WTC11 (cell line): ENCODE measurements around the gene GLUL. TPM values are rescaled to one million over a fixed set of nuclear protein-coding genes. Genes with fewer than 3 reads are reported as not detected.

ENCODE experiments used
- ATAC-seq: fragments of 200-7000 bp; cut with Tn5 transposase; 2 replicates; pipeline ENCODE4 v1.10.0; 2021; ENCODE audit warnings: mild to moderate bottlenecking, moderate library complexity
- CTCF ChIA-PET: fragments of 300-600 bp; sonication (Branson Sonifier 250); formaldehyde crosslinking; loops from one replicate; lab custom pipeline; 2021; ENCODE audit warnings: antibody characterized with exemption; lab: Charles Lee
- POLR2A ChIA-PET: fragments of 350-600 bp; sonication (Branson Sonifier 250); formaldehyde crosslinking; loops from one replicate; lab custom pipeline; 2021; ENCODE audit warnings: antibody characterized with exemption; lab: Charles Lee
- DNase-seq: peaks from one replicate; pipeline ENCODE4 v3.0.0; 2021; ENCODE audit warnings: low spot score
- H3K27ac Mint-ChIP-seq: 2 replicates; pipeline ENCODE4 v1.8.0; 2021; ENCODE audit warnings: mixed read lengths
- H3K27me3 Mint-ChIP-seq: 2 replicates; pipeline ENCODE4 v1.8.0; 2021; ENCODE audit warnings: low read depth, mild to moderate bottlenecking, moderate library complexity, mixed read lengths
- H3K36me3 Mint-ChIP-seq: 2 replicates; pipeline ENCODE4 v1.8.0; 2021; ENCODE audit warnings: mixed read lengths
- H3K4me1 Mint-ChIP-seq: 2 replicates; pipeline ENCODE4 v1.8.0; 2022; ENCODE audit warnings: mixed read lengths
- H3K4me3 Mint-ChIP-seq: 2 replicates; pipeline ENCODE4 v1.8.0; 2021; ENCODE audit warnings: mild to moderate bottlenecking, moderate library complexity, mixed read lengths
- H3K9me3 Mint-ChIP-seq: 2 replicates; pipeline ENCODE4 v1.8.0; 2021; ENCODE audit warnings: mixed read lengths
- ATF2 ChIP-seq: sonication (generic); formaldehyde crosslinking; IDR thresholded peaks from 2 replicates; pipeline ENCODE4 v1.8.1; 2022; ENCODE audit warnings: low read depth, missing genetic modification reagents, borderline replicate concordance
- ETV6 ChIP-seq: sonication (generic); formaldehyde crosslinking; IDR thresholded peaks from 2 replicates; pipeline ENCODE4 v1.8.1; 2022; ENCODE audit warnings: mild to moderate bottlenecking, missing genetic modification reagents
- FOXP1 ChIP-seq: sonication (generic); formaldehyde crosslinking; IDR thresholded peaks from 2 replicates; pipeline ENCODE4 v1.8.0; 2022; ENCODE audit warnings: missing genetic modification reagents, mild to moderate bottlenecking, moderate library complexity, borderline replicate concordance
- IRF2 ChIP-seq: sonication (generic); formaldehyde crosslinking; IDR thresholded peaks from 2 replicates; pipeline ENCODE4 v1.8.0; 2022; ENCODE audit warnings: low read depth, missing genetic modification reagents, borderline replicate concordance
- JUN ChIP-seq: sonication (generic); formaldehyde crosslinking; IDR thresholded peaks from 2 replicates; pipeline ENCODE4 v1.8.0; 2023; ENCODE audit warnings: mild to moderate bottlenecking, missing genetic modification reagents
- MXD4 ChIP-seq: fragments of 250-450 bp; sonication (Bioruptor Pico); IDR thresholded peaks from 2 replicates; pipeline ENCODE4 v1.8.0; 2021; ENCODE audit warnings: mild to moderate bottlenecking, moderate library complexity, borderline replicate concordance
- SMAD3 ChIP-seq: sonication (generic); formaldehyde crosslinking; IDR thresholded peaks from 2 replicates; pipeline ENCODE4 v1.8.0; 2022; ENCODE audit warnings: missing genetic modification reagents, mild to moderate bottlenecking, borderline replicate concordance
- SMAD4 ChIP-seq: sonication (generic); formaldehyde crosslinking; IDR thresholded peaks from 2 replicates; pipeline ENCODE4 v1.8.0; 2022; ENCODE audit warnings: mild to moderate bottlenecking, missing genetic modification reagents
- ZNF121 ChIP-seq: sonication (generic); formaldehyde crosslinking; IDR thresholded peaks from 2 replicates; pipeline ENCODE4 v1.8.0; 2023; ENCODE audit warnings: missing genetic modification reagents
- ZNF232 ChIP-seq: sonication (generic); formaldehyde crosslinking; IDR thresholded peaks from 2 replicates; pipeline ENCODE4 v1.8.0; 2022; ENCODE audit warnings: mild to moderate bottlenecking, missing genetic modification reagents
- total RNA-seq: library from RNA; stranded (reverse); gene quantifications from 3 replicates; pipeline ENCODE4 v1.2.3, GENCODE V29; 2021
- TF ChIP-seq, protein P1 (sequence below): sonication (generic); formaldehyde crosslinking; IDR thresholded peaks from 2 replicates; pipeline ENCODE4 v1.8.1; 2022; ENCODE audit warnings: mild to moderate bottlenecking, moderate library complexity, missing genetic modification reagents
- TF ChIP-seq, protein P2 (sequence below): sonication (generic); formaldehyde crosslinking; IDR thresholded peaks from 2 replicates; pipeline ENCODE4 v1.8.1; 2022; ENCODE audit warnings: missing genetic modification reagents, borderline replicate concordance
- TF ChIP-seq, protein P3 (sequence below): sonication (generic); formaldehyde crosslinking; conservative IDR thresholded peaks from 2 replicates; pipeline ENCODE4 v1.8.1; 2023; ENCODE audit warnings: mild to moderate bottlenecking, low read depth, missing genetic modification reagents, moderate library complexity
- TF ChIP-seq, protein P4 (sequence below): sonication (generic); formaldehyde crosslinking; IDR thresholded peaks from 2 replicates; pipeline ENCODE4 v1.8.0; 2022; ENCODE audit warnings: missing genetic modification reagents

GLUL gene
- total RNA-seq, 1 experiment from 2014 or later: 240 TPM

GRCh38 chr1:182415789-182416188 lies 24.2 kb upstream of the GLUL start (continued):
- TF ChIP-seq, protein P1, sequence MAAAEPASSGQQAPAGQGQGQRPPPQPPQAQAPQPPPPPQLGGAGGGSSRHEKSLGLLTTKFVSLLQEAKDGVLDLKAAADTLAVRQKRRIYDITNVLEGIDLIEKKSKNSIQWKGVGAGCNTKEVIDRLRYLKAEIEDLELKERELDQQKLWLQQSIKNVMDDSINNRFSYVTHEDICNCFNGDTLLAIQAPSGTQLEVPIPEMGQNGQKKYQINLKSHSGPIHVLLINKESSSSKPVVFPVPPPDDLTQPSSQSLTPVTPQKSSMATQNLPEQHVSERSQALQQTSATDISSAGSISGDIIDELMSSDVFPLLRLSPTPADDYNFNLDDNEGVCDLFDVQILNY (CRISPR knock-in tag): no peak

- ATAC-seq: no peak
- no peak for DNase-seq
- peaks cover 2% of the 10 kb centered on the region; the same call in 1 of the 2 replicates for H3K4me1 Mint-ChIP-seq
- CTCF ChIA-PET: no interaction called here
- H3K27ac Mint-ChIP-seq: no peak overlapping the region
- no peaks in the 10 kb centered on the region for H3K27me3 Mint-ChIP-seq
- TF ChIP-seq JUN (no peak), ZNF121 (CRISPR knock-in tag) (peak; percentile 62)
- POLR2A ChIA-PET: no interaction called here
- H3K9me3 Mint-ChIP-seq: peaks cover 5% of the 10 kb centered on the region; the same call in 1 of the 2 replicates
- no peak overlapping the region for H3K4me3 Mint-ChIP-seq
- no peaks in the 10 kb centered on the region for H3K36me3 Mint-ChIP-seq
These were observed 22.4 kb upstream of the GLUL start for GRCh38 chr1:182413969-182414368.

- DNase-seq (no peak), ATAC-seq (no peak)
- ChIA-PET POLR2A (no interaction called here), CTCF (no interaction called here)
- H3K4me3 Mint-ChIP-seq: no peak overlapping the region
- no peak overlapping the region for H3K27ac Mint-ChIP-seq
- no peaks in the 10 kb centered on the region for H3K36me3 Mint-ChIP-seq
- H3K27me3 Mint-ChIP-seq: no peaks in the 10 kb centered on the region
- peaks cover 6% of the 10 kb centered on the region; the same call in 1 of the 2 replicates for H3K4me1 Mint-ChIP-seq
- H3K9me3 Mint-ChIP-seq: peaks cover 5% of the 10 kb centered on the region; the same call in 1 of the 2 replicates
- TF ChIP-seq SMAD3 (no peak), FOXP1 (no peak), IRF2 (CRISPR knock-in tag) (no peak), ETV6 (CRISPR knock-in tag) (no peak), ATF2 (no peak), ZNF232 (CRISPR knock-in tag) (no peak), SMAD4 (CRISPR knock-in tag) (no peak), MXD4 (CRISPR knock-in tag) (no peak)
- TF ChIP-seq, protein P2, sequence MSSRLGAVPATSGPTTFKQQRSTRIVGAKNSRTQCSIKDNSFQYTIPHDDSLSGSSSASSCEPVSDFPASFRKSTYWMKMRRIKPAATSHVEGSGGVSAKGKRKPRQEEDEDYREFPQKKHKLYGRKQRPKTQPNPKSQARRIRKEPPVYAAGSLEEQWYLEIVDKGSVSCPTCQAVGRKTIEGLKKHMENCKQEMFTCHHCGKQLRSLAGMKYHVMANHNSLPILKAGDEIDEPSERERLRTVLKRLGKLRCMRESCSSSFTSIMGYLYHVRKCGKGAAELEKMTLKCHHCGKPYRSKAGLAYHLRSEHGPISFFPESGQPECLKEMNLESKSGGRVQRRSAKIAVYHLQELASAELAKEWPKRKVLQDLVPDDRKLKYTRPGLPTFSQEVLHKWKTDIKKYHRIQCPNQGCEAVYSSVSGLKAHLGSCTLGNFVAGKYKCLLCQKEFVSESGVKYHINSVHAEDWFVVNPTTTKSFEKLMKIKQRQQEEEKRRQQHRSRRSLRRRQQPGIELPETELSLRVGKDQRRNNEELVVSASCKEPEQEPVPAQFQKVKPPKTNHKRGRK (CRISPR knock-in tag): no peak
- TF ChIP-seq, protein P3, sequence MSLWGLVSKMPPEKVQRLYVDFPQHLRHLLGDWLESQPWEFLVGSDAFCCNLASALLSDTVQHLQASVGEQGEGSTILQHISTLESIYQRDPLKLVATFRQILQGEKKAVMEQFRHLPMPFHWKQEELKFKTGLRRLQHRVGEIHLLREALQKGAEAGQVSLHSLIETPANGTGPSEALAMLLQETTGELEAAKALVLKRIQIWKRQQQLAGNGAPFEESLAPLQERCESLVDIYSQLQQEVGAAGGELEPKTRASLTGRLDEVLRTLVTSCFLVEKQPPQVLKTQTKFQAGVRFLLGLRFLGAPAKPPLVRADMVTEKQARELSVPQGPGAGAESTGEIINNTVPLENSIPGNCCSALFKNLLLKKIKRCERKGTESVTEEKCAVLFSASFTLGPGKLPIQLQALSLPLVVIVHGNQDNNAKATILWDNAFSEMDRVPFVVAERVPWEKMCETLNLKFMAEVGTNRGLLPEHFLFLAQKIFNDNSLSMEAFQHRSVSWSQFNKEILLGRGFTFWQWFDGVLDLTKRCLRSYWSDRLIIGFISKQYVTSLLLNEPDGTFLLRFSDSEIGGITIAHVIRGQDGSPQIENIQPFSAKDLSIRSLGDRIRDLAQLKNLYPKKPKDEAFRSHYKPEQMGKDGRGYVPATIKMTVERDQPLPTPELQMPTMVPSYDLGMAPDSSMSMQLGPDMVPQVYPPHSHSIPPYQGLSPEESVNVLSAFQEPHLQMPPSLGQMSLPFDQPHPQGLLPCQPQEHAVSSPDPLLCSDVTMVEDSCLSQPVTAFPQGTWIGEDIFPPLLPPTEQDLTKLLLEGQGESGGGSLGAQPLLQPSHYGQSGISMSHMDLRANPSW (CRISPR knock-in tag): no peak
- TF ChIP-seq, protein P1 (CRISPR knock-in tag): no peak
- TF ChIP-seq, protein P4, sequence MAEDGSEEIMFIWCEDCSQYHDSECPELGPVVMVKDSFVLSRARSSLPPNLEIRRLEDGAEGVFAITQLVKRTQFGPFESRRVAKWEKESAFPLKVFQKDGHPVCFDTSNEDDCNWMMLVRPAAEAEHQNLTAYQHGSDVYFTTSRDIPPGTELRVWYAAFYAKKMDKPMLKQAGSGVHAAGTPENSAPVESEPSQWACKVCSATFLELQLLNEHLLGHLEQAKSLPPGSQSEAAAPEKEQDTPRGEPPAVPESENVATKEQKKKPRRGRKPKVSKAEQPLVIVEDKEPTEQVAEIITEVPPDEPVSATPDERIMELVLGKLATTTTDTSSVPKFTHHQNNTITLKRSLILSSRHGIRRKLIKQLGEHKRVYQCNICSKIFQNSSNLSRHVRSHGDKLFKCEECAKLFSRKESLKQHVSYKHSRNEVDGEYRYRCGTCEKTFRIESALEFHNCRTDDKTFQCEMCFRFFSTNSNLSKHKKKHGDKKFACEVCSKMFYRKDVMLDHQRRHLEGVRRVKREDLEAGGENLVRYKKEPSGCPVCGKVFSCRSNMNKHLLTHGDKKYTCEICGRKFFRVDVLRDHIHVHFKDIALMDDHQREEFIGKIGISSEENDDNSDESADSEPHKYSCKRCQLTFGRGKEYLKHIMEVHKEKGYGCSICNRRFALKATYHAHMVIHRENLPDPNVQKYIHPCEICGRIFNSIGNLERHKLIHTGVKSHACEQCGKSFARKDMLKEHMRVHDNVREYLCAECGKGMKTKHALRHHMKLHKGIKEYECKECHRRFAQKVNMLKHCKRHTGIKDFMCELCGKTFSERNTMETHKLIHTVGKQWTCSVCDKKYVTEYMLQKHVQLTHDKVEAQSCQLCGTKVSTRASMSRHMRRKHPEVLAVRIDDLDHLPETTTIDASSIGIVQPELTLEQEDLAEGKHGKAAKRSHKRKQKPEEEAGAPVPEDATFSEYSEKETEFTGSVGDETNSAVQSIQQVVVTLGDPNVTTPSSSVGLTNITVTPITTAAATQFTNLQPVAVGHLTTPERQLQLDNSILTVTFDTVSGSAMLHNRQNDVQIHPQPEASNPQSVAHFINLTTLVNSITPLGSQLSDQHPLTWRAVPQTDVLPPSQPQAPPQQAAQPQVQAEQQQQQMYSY: no peak
These were observed 21.9 kb upstream of the GLUL start for GRCh38 chr1:182413486-182413885.
